Epithelial cell of proximal tubule (primary cell): ENCODE data around the gene PER2. TPM values are rescaled to one million over a fixed set of nuclear protein-coding genes. Genes with fewer than 3 reads are reported as not detected.

ENCODE experiments used
- DNase-seq: peaks from one replicate; pipeline ENCODE4 v3.0.0-alpha.2; 2011; ENCODE audit warnings: low read depth
- H3K4me3 ChIP-seq: 2 replicates; pipeline ENCODE4 v1.5.1; 2011; ENCODE audit warnings: low read depth, mild to moderate bottlenecking, low read length
- total RNA-seq: library from RNA; depleted of rRNA; stranded (reverse); fragments of >200 nt; gene quantifications from 2 replicates; pipeline ENCODE4 v1.2.3, GENCODE V29; 2015
- TF ChIP-seq, protein P1 (sequence below): conservative IDR thresholded peaks from 2 replicates; pipeline ENCODE4 v1.5.1; 2012; ENCODE audit warnings: low read depth, mild to moderate bottlenecking, low read length

PER2 gene
- total RNA-seq, 1 donor from 2014 or later: 0.86 TPM

DNA sequence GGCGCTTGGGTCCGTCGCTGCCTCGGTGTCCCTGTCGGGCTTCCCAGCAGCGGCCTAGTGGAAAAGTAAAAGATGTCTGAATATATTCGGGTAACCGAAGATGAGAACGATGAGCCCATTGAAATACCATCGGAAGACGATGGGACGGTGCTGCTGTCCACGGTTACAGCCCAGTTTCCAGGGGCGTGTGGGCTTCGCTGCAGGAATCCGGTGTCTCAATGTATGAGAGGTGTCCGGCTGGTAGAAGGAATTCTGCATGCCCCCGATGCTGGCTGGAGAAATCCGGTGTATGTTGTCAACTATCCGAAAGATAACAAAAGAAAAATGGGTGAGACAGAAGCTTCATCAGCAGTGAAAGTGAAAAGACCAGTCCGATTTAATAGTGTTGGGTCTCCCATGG is 56.6 kb downstream of the PER2 start:
- peak overlapping the region; percentile 55 for H3K4me3 ChIP-seq
- TF ChIP-seq, protein P1, sequence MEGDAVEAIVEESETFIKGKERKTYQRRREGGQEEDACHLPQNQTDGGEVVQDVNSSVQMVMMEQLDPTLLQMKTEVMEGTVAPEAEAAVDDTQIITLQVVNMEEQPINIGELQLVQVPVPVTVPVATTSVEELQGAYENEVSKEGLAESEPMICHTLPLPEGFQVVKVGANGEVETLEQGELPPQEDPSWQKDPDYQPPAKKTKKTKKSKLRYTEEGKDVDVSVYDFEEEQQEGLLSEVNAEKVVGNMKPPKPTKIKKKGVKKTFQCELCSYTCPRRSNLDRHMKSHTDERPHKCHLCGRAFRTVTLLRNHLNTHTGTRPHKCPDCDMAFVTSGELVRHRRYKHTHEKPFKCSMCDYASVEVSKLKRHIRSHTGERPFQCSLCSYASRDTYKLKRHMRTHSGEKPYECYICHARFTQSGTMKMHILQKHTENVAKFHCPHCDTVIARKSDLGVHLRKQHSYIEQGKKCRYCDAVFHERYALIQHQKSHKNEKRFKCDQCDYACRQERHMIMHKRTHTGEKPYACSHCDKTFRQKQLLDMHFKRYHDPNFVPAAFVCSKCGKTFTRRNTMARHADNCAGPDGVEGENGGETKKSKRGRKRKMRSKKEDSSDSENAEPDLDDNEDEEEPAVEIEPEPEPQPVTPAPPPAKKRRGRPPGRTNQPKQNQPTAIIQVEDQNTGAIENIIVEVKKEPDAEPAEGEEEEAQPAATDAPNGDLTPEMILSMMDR: no peak
- no peak for DNase-seq

DNA sequence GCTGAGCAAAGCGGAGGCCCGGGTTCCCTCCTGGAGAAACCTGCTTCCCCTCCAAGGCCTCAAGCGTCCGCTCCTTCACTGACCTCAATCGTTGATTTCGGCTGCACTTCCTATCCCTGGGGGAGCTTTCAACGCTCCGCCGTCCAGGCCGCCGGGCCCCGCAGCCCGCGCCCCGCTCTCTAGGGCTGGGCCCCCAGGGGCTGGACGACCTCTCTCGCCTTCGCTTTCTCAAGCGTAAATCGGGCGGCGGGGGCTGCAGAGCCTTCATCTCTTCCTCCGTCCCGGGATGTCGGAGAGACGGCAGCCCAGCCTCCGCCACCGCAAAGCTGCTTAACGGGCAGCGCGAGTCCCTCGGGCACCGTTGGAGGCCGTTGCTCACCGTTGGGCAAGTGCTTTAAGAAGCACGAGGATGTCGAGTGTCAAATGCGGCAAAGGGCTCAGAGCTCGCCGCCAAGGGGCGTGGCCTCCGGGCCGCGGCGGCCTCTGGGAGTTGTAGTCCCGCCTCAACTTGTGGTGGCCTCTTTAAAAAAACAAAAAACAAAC is 57.1 kb downstream of the PER2 start:
- H3K4me3 ChIP-seq: peak overlapping the region; percentile 55
- peak; percentile 16 for DNase-seq
- TF ChIP-seq, protein P1: no peak

DNA sequence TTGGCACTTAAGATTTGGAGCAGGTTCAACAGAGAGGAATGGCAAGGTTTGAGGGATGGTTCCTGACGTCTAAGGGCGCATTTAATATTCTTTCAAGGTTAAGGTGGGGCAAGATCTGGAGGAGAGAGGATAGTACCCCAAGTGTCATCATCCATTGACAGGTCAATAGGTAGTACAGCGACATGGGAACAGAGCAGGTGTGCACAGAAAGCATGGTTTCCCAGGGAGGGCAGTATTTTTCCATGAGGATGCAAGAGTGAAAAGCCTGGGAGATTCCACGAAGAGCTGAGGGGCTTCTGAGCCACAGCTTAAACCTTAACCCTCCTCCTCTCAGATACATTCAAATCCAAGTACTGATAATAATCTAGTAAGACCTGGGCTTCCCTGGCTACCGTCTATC is 57.7 kb downstream of the PER2 start:
- DNase-seq: no peak
- TF ChIP-seq, protein P1: no peak
- peak overlapping the region; percentile 55 for H3K4me3 ChIP-seq

DNA sequence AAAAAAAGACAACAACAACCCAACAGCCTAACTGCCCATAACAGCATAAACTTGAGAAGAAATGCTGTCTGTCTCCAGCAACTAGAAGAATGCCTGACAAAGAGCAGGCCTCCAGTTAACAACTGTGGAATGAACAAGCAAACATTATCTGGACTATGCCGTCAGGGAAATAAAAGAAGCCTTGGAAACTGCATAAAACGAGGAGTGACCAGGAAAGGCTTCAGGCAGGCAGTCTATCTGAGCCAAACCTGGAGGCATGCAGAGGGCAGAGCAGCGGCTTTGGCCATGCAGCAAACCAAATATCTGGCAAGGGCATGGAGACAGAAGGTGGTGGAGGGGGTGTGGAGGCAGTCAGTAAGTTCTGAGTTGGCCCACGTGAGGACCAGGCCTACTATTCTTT is 59.7 kb downstream of the PER2 start:
- DNase-seq: no peak
- TF ChIP-seq, protein P1: no peak
- no peak overlapping the region for H3K4me3 ChIP-seq

DNA sequence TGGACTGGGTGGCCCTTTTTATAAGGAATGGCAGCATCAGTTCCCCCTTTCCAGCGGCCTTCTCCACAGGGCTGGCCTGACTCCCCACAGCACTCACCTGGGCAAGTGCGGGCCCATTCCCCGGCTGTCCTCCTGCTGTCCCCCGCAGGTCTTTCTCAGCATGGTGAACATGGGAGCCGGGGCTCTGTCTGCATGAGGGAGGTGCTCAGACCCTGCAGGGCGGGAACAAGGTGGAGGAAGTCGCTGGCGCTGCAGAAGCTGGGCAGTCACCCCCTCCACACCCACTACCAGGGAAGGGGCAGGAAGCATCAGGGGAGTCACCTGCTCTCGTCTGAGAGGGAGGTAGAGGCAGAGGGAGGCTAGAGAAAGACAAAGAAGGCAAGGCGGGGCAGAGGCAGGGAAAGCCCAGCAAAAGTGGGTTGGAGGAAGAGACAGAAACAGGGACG is 60.8 kb downstream of the PER2 start:
- DNase-seq: no peak
- TF ChIP-seq, protein P1: no peak
- H3K4me3 ChIP-seq: no peak overlapping the region

DNA sequence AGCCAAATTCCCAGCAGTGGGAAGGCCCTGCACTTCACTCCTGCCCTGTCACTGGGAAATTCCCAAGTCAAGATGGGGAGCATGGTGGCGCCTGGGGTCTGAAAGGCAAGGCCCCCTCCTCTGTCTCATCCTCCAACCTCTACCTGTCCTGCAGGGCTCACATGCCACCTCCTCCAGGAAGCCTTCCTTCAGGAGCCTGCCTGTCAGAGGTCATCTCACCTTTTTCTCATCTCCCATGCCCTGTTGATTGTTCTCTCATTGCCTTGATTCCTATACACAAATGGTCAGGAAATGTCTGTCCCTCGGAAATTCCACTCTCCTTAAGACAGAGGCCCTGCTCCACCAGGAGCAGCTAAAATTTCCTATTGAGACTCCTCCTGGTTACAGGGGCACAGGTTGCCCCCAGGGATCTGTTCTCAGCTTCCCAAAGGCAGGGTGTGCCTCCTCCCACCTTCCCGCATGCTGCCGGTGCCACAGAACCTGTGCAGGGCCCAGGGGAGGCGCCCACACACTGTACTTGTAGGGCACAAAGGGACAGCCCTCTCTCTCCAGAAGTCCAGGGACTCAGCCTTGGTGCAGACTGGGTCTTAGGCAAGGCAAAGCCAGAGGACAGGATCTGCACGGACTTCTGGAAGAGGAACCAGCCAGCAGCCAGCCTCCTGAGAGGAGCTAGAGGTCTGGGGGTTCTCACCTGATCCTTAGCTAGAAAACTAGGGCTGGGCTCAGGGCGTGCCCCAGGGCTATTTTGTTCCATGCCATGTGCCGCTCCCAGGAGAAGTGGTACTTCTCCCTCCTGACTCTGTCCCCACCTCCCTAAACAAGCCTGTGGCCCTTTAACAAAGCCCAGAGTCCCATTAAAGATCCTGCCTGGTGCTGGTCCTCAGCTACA is 61.5 kb downstream of the PER2 start:
- no peak overlapping the region for H3K4me3 ChIP-seq
- no peak for DNase-seq
- TF ChIP-seq, protein P1: no peak
